ENCODE data around the gene ABHD1.

DNA sequence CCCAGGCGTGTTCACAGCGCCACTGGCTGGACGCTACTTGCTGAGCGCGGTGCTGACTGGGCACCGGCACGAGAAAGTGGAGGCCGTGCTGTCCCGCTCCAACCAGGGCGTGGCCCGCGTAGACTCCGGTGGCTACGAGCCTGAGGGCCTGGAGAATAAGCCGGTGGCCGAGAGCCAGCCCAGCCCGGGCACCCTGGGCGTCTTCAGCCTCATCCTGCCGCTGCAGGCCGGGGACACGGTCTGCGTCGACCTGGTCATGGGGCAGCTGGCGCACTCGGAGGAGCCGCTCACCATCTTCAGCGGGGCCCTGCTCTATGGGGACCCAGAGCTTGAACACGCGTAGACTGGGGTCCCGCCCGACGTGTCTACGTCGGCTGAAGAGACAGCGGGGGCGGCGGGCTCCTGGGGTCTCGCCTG, 37.9 kb upstream of the ABHD1 start:
- TF ChIP-seq, protein P1, sequence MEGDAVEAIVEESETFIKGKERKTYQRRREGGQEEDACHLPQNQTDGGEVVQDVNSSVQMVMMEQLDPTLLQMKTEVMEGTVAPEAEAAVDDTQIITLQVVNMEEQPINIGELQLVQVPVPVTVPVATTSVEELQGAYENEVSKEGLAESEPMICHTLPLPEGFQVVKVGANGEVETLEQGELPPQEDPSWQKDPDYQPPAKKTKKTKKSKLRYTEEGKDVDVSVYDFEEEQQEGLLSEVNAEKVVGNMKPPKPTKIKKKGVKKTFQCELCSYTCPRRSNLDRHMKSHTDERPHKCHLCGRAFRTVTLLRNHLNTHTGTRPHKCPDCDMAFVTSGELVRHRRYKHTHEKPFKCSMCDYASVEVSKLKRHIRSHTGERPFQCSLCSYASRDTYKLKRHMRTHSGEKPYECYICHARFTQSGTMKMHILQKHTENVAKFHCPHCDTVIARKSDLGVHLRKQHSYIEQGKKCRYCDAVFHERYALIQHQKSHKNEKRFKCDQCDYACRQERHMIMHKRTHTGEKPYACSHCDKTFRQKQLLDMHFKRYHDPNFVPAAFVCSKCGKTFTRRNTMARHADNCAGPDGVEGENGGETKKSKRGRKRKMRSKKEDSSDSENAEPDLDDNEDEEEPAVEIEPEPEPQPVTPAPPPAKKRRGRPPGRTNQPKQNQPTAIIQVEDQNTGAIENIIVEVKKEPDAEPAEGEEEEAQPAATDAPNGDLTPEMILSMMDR (optimal IDR thresholded peaks at IDR 0.05 in 1 of 3, IDR thresholded peaks at IDR 0.05 in 1 of 3, conservative IDR thresholded peaks at IDR 0.05 in 1 of 3; ENCODE audit: extremely low read depth in 1 of 3, insufficient read depth in 2 of 3, low read length in 3 of 3) = peak in 1 of 3 experiments; percentile 80
- no peak for TF ChIP-seq EZH2 (IDR thresholded peaks at IDR 0.05; ENCODE audit: low read length)
